Ishikawa (cell line): ENCODE results near the gene AOX1.

Experiments
- CEBPB ChIP-seq: IDR thresholded peaks from 2 replicates; pipeline ENCODE4 v1.6.1; 2012
- CREB1 ChIP-seq: IDR thresholded peaks from 2 replicates; pipeline ENCODE4 v1.6.1; 2012; ENCODE audit warnings: low read depth
- EGR1 ChIP-seq: IDR thresholded peaks from 2 replicates; pipeline ENCODE4 v1.6.1; 2012
- EP300 ChIP-seq: IDR thresholded peaks from 2 replicates; pipeline ENCODE4 v1.6.1; 2012; ENCODE audit warnings: borderline replicate concordance
- FOXM1 ChIP-seq: IDR thresholded peaks from 2 replicates; pipeline ENCODE4 v1.6.1; 2012; ENCODE audit warnings: low read depth, borderline replicate concordance
- NFIC ChIP-seq: IDR thresholded peaks from 2 replicates; pipeline ENCODE4 v1.6.1; 2012
- RAD21 ChIP-seq: IDR thresholded peaks from 2 replicates; pipeline ENCODE4 v1.6.1; 2012; ENCODE audit warnings: low read depth
- REST ChIP-seq: IDR thresholded peaks from 2 replicates; pipeline ENCODE4 v1.6.1; 2012; ENCODE audit warnings: low read depth, mild to moderate bottlenecking
- TAF1 ChIP-seq: IDR thresholded peaks from 2 replicates; pipeline ENCODE4 v1.6.1; 2012; ENCODE audit warnings: low read depth, mild to moderate bottlenecking
- TCF12 ChIP-seq: IDR thresholded peaks from 2 replicates; pipeline ENCODE4 v1.6.1; 2012; ENCODE audit warnings: low read depth
- TEAD4 ChIP-seq: IDR thresholded peaks from 2 replicates; pipeline ENCODE4 v1.6.1; 2012
- YY1 ChIP-seq: IDR thresholded peaks from 2 replicates; pipeline ENCODE4 v1.6.1; 2012; ENCODE audit warnings: low read depth
- ZBTB7A ChIP-seq: IDR thresholded peaks from 2 replicates; pipeline ENCODE4 v1.6.1; 2012; ENCODE audit warnings: low read depth
- TF ChIP-seq, protein P1 (sequence below): IDR thresholded peaks from 2 replicates; pipeline ENCODE4 v1.6.1; 2012
- TF ChIP-seq, protein P2 (sequence below): IDR thresholded peaks from 2 replicates; pipeline ENCODE4 v1.6.1; 2012

The AOX1 gene

GRCh38 chr2:200650195-200650594, 64.4 kb downstream of the AOX1 start:
- no peak for TF ChIP-seq CREB1
- TF ChIP-seq ZBTB7A: no peak
- TF ChIP-seq EP300: no peak
- no peak for TF ChIP-seq REST
- TF ChIP-seq, protein P1, sequence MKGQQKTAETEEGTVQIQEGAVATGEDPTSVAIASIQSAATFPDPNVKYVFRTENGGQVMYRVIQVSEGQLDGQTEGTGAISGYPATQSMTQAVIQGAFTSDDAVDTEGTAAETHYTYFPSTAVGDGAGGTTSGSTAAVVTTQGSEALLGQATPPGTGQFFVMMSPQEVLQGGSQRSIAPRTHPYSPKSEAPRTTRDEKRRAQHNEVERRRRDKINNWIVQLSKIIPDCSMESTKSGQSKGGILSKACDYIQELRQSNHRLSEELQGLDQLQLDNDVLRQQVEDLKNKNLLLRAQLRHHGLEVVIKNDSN: no peak
- no peak for TF ChIP-seq TAF1
- TF ChIP-seq TEAD4: no peak
- no peak for TF ChIP-seq FOXM1
- TF ChIP-seq, protein P2, sequence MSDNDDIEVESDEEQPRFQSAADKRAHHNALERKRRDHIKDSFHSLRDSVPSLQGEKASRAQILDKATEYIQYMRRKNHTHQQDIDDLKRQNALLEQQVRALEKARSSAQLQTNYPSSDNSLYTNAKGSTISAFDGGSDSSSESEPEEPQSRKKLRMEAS: no peak
- no peak for TF ChIP-seq EGR1
- TF ChIP-seq TCF12: no peak
- no peak for TF ChIP-seq RAD21
- TF ChIP-seq CEBPB: no peak
- TF ChIP-seq NFIC: no peak
- TF ChIP-seq YY1: no peak

- TF ChIP-seq YY1 (no peak), EGR1 (no peak), ZBTB7A (no peak), CREB1 (no peak), EP300 (no peak), TCF12 (no peak), TAF1 (no peak), CEBPB (no peak)
These were observed 66.3 kb downstream of the AOX1 start for GRCh38 chr2:200652158-200652557.

DNA sequence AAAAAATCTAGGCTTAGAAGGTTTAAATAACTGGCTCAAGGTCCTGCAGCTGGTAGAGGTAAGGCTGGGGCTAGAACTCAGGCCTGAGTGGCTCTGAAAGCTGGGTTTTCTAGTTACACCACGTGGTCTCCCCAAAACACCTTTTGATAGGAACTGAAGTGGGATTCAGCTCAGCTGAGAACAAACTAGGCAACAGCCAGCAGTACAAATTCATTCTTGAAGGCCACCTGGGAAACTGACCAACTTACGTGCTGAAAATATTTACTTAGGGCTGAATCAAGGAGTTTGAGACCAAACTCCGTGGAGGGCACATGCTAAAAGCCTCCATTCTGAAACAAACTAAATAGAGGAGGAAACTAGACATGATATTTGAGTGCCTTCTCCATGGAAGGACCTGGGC, 67.2 kb downstream of the AOX1 start:
- no peak for TF ChIP-seq TCF12
- no peak for TF ChIP-seq TEAD4
- no peak for TF ChIP-seq YY1
- no peak for TF ChIP-seq EGR1
- no peak for TF ChIP-seq RAD21
- no peak for TF ChIP-seq CEBPB
- TF ChIP-seq ZBTB7A: no peak
- TF ChIP-seq FOXM1: no peak
- TF ChIP-seq, protein P1: no peak
- no peak for TF ChIP-seq EP300
- TF ChIP-seq REST: no peak
- no peak for TF ChIP-seq NFIC
- TF ChIP-seq, protein P2: no peak
- no peak for TF ChIP-seq CREB1
- TF ChIP-seq TAF1: no peak

DNA sequence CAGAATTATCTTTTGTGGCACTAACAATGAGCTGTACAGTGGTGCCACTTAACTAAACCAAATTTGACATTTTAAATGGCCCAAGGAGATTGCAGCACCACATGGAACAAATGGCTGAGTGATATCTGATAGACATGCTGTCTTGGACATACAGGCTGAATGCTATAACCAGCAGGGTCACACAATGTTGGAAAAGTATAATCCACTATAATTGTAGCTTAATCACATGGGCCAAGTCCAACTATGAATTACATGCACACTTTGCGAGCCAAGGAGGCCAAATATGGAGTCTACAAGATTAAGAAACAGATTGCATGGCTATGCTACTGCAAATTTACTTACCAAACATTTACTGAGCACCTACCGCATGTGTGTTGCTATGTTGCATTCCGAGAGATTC, 69.0 kb downstream of the AOX1 start:
- TF ChIP-seq TCF12 (no peak), FOXM1 (no peak), TEAD4 (no peak), ZBTB7A (no peak), NFIC (no peak), EP300 (no peak), TAF1 (no peak)
- TF ChIP-seq, protein P1: no peak

DNA sequence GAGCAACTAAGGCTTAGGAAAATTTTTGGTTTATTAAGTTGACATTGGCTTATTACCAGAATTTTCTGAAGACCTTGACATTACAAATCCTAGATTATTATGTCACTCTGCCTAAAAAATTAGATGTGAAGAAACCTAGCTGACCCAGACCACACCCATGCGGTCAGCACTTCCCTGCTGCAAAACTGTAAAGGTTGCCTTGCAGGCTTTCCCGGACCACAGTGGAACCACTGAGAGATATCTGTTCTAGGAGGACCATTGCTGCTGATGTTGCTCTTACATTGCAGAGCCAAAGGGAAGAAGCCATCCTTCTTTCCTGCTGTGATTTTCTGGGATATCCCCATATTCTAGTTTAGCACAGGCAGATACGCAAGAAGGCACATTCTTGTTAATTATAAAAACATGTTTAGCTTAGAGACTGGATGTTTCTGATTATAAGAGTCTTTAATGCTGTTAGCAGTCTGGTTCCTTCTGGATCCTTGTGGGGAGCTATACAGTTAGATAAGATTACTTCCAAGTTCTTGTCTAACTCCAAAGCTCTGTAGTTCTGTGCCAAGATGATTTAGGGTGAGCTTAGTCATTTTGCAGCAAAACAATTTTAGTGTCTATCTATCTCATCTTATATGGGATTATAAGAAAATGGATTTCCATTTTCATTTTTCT, 70.2 kb downstream of the AOX1 start:
- TF ChIP-seq EP300 (no peak), NFIC (no peak), EGR1 (no peak), ZBTB7A (no peak), FOXM1 (no peak), TAF1 (no peak), CREB1 (no peak), TCF12 (no peak), RAD21 (no peak), CEBPB (no peak), YY1 (no peak), TEAD4 (no peak), REST (no peak)
- TF ChIP-seq, protein P2: no peak
- TF ChIP-seq, protein P1: no peak
